ENCODE results near the gene C4orf46.
"Not testable (repeated sequence)": the region's sequence is repeated elsewhere in the genome, so short reads cannot be mapped to it uniquely, and the experiment has no call there.

C4orf46 gene

DNA sequence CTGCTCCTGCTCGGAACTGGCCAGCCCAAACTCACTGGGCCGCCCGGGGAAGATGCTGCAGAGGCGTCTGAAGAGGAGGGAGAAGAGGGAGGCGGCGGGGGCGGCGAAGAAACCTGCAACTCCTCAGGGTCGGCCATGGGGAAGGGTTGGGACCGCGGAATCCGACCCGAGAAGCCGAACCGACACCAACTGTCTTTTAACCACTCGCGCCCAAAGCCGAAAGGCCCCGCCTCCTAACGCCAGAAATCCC is at the start of gene C4orf46:
TSS of gene C4orf46 (minus strand) at position 223 of the 250 bp plus-strand sequence. CDS start at position 137, 86 bp downstream.
- no peak for DNase-seq (ENCODE audit: low spot score)

- no peak for DNase-seq (ENCODE audit: low spot score)
Observed at GRCh38 chr4:158715802-158716201, 44.1 kb upstream of the C4orf46 start.

DNA sequence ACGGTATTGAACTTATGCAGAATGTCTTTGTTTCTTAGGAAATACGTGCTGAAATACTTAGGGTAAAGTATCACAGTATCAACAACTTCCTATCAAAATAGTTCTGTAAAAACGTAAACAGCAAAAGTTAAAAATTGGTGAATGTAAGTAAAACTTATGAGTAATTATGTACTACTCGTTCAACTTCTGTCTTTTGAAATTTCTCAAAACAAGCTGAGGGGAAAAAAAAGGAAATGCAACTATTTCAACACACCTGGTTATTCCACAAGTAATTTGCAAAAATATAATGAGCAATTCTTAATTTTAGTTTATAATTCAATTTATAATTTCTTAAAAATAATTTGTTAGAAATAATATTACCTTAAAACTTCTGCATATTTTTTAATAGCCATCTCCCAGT is 43.2 kb upstream of the C4orf46 start:
- DNase-seq (ENCODE audit: low spot score): no peak

DNA sequence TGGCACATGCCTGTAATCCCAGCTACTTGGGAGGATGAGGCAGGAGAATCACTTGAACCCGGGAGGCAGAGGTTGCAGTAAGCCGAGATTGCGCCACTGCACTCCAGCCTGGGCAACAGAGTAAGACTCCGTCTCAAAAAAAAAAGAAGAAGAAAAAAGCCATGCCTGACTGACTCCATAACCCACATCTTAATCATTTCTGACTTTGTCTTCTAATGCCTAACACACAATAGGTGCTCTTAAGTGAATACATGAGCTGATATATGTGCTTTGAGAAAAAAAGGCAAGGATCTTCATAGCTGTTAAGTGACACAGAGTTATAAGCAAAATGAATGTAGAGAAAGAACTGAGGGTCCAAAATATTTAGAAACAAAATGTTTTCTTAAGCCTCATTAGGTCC is 40.9 kb upstream of the C4orf46 start:
- DNase-seq (ENCODE audit: low spot score): not testable (repeated sequence)

DNA sequence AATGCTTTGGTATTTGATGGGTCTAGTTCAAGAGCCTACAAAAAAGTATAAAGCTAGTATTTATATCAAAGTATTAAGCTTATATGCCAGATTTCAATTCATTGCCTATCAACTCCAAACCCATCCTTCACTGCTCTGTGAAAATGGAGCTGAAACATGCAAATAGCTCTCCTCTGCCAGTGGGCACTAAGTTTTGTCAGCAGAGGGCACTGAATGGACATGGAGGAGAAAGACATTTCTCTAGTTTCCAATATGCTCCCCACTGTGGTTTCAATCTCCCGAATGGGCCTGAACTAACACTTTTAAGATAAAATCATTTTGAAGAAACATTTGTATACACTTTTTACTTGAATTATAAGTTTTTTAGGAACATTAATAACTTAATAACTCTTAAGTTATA is 39.1 kb upstream of the C4orf46 start:
- DNase-seq (ENCODE audit: low spot score): no peak

GRCh38 chr4:158704274-158704673 is 32.6 kb upstream of the C4orf46 start:
- no peak for DNase-seq (ENCODE audit: low spot score)

DNA sequence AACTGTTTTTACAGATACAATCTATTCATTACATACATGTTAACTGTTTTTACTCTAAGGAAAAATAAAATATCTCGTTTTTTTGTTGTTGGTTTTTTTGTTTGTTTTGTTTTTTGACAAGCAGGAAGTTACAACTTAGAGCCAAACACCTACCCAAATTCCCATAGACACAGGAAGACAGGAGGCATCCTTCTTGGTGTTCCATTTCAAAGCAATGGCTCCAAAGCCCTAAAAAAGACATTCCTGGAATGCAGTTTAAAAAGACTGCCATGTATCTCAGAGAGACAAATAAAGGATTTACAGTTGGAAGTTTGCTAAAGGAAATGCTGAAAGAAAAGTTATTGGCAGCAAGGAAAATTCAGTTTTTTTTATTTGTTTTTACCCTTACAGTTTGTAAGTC is 17.1 kb upstream of the C4orf46 start:
- no peak for DNase-seq (ENCODE audit: low spot score)

- DNase-seq (ENCODE audit: low spot score): no peak
Observed at GRCh38 chr4:158682066-158682465, 10.4 kb upstream of the C4orf46 start.

GRCh38 chr4:158681629-158682028 is 9.9 kb upstream of the C4orf46 start:
- no peak for DNase-seq (ENCODE audit: low spot score)

DNA sequence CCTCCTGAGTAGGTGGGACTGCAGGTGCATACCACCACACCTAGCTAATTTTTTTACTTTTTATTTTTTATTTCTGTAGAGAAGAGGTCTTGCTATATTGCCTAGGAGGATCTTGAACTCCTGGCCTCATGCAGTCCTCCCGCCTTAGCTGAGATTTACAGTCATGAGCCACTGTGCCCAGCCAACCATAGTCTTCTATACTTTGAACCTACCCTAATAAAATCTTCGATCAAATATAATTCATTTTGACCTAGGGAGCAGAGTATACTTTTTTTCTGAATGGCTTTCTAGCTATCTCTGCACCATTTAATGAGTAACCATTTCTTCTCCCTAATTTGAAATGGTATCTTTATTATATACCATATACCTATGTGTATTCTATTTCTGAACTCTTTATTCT is 7.1 kb upstream of the C4orf46 start:
- DNase-seq (ENCODE audit: low spot score): no peak

- DNase-seq (ENCODE audit: low spot score): no peak
Observed at GRCh38 chr4:158676076-158676475, 4.4 kb upstream of the C4orf46 start.

DNA sequence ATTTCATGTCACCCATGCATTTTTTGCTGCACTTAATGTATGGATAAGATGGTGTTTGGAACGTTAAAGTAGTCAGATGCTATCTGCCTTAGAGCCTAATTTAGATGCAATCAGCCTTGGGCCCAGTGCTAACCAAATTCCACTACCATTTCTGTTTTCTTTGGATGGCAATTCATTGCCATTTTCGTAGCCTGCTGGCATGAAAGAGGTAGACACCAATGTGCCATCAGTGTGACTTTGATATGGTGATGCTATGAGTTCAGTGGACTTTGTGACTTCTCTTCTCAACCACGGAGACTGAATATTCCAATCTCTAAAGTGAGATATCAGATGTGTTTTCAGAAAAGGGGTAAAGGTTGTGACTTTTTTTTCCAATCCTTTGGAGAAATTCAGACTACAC is 1.9 kb upstream of the C4orf46 start:
- DNase-seq (ENCODE audit: low spot score): no peak

DNA sequence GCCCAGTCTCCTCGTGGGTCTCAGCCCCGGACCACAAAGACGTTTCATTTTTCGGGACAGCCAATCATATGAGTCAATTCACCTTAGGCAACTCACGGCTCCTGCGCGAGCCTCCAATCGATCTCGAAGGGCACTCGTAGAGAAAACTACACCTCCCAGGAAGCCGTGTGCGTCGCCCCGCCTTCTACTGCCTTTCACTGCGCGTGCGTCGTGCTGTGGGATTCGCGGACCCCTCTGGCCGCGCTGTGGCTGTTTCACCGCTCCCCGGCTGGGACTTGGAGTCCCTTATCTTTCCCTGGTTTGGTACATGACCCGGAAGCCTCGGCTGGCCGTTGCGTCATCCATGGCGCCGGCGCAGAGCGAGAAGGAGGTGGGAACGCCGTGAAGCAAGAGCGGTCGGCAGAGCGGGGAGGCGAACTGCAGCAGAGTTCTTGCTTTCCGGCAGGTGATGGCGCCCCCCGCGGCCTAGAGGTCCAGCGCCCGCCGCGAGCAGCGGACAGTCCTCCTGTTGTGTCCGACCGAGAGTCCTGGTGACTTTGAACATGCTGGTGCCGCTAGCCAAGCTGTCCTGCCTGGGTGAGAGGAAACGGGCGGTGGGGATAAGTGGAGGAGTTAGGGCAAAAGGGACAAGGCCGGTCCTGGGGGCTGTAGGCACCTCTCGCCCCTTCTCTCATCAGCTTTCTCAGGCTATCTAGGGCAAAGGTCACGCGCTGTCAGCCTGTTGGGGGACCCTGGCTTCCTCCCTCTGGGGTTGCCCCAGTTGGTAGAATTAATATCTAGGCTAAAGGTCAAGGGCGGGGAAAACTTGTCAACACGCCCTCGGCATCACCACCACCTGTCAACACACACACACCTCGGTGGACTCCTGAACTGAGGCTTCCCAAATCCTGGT is 474 bp upstream of the C4orf46 start, which contains the start of gene ETFDH:
TSS of gene ETFDH (plus strand) at position 382 of the 892 bp plus-strand sequence. CDS start at position 543, 161 bp downstream.
- DNase-seq (ENCODE audit: low spot score): peak; percentile 96

DNA sequence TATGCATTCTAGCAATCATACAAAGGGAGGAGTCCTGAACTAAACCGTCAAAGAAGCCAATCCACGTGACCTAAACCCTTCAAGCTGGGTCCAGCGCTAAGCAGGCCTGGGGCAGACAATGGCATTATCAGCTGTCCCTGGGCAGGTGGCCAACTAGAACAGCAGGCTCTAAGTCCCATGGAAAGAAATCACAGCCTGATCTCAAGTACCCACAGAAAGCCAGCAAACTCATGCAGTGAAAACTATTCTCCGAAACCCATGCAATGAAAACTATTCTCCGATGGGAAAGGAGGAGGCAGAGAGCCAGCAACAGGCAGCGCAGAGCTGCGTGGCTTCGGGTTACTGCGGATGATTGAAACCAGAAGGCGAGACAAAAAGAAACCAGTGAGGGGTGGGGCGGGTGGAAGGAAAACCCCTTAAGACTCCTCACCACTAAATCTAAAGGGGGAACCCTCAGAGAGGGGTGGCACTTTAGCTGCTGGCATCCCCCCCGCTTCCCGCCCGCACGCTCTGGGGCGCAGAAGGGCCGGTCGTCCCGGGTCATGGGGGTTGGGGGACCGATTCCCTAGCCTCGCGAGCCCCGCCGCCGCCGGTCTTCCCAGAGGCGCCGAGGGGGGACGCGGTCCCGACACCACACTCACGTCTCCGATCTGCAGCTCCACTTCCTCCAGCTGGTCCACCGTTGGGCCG is 567 bp downstream of the C4orf46 start:
- peak; percentile 31 for DNase-seq (ENCODE audit: low spot score)

DNA sequence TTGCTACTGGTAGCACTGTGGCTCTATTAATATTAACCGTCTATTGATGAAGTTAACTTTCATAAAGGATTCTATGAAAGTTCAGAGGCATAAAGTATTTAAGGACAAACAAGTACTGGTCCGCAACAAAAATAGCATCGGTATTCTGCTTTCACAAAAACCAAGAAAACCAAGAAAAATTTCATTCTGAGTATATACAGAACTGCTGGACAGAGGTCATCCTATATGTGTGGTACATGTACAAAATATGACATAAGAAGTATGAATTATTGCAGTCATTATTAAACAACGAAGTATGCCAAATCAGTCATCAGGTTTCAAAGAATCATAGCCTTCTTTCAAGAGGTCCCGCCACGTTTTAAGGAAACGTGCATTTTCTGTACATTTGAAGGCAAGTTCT is 2.4 kb downstream of the C4orf46 start:
- DNase-seq (ENCODE audit: low spot score): no peak

DNA sequence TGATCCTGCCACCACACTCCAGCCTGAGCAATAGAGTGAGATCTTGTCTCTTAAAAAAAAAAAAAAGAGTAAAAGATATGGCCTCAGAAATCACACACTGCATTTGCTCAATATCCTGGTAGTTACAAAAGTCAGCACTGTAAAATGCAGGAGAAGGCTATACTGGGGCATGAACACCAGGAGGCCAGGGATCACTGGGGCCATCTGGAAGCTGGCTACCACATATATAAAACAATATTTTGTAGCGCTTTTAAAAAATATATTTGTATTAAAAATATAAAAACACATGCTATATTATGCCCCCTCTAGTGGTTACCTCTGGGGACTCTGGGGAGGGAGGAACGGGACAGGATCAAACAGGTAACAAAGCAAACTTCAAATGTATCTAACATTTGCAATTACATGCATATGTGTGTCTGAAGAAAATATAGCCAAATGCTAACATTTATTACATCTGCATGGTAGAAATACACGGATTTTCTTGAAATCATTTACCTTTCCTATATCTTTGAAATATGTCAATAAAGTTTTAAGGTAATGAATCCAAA is 4.0 kb downstream of the C4orf46 start:
- peak; percentile 17 for DNase-seq (ENCODE audit: low spot score)

DNA sequence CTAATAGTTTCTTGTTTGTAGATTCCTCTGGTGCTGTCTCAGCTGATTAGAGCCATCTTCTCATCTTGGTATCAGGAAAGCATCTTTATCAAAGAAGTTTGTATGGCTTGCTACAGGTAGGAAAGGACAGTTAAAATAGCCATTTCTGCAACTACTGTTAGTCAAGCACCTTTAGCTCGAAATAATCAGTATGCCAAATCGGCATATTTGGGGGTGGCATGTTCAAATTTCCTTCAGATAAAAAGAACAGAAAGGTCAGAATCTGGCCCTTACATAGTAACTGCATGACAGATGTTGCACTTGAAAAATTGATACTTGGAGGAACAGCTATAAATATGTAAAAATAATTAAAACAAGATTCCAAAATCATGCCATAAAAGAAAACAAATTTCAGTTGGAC is 4.8 kb downstream of the C4orf46 start:
- DNase-seq (ENCODE audit: low spot score): no peak

GRCh38 chr4:158664806-158665205 is 6.9 kb downstream of the C4orf46 start:
- no peak for DNase-seq (ENCODE audit: low spot score)

DNA sequence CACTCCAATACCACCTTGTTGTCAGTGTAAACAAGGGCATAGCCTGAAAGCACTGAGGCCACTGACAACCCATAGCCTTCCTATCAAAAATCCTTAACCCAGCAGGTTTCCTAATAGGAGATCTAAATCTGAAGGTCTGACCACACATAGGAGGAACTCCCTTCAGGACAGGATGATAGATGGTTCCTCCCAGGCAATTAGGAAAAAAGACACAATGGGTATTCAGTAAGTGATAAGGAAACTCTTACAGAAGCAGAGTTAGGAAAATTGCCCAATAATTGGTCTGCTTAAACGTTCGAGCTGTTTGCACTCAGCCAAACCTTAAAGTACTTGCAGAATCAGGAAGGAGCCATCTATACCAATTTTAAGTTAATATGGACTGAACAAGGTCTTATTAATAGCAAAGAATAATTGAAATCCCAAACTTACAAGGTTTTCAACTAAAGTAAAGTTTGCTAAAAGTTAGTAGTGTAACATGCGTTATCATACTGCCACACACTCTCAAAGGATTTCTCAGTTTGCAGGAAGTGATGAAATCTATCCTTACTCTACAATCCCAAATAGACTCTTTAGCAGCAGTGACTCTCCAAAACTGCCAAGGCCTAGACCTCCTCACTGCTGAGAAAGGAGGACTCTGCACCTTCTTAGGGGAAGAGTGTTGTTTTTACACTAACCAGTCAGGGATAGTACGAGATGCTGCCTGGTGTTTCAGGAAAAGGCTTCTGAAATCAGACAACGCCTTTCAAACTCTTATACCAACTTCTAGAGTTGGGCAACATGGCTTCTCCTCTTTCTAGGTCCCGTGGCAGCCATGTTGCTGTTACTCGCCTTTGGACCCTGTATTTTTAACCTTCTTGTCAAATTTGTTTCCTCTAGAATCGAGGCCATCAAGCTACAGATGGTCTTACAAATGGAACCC is 7.7 kb downstream of the C4orf46 start:
- DNase-seq (ENCODE audit: low spot score): not testable (repeated sequence)

GRCh38 chr4:158663255-158663654 is 8.4 kb downstream of the C4orf46 start:
- not testable (repeated sequence) for DNase-seq (ENCODE audit: low spot score)

- DNase-seq (ENCODE audit: low spot score): no peak
Observed at GRCh38 chr4:158657291-158657690, 14.4 kb downstream of the C4orf46 start.

DNA sequence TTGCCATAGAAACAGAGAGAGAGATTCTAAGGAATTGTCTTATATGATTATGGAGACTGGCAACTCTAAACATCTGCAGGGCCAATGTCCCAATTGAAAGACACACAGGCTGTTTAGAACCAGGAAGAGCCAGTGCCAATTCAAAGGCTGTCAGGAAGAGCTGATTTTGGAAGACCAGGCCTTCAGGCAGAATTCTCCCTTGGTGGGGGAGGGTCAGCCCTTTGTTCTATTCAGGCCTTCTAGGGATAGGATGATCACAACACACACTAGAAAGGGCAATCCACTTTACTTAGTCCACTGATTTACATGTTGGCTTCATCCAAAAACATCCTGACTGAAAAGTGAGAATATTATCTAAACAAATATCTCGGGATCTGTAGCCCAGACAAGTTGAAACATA is 15.2 kb downstream of the C4orf46 start:
- DNase-seq (ENCODE audit: low spot score): no peak

Measured in germinal center (tissue), 1 donor.